ENCODE measurements around the gene TAS1R3.
"Not testable (repeated sequence)": the region's sequence is repeated elsewhere in the genome, so short reads cannot be mapped to it uniquely, and the experiment has no call there.

The TAS1R3 gene

GRCh38 chr1:1314678-1315335 lies 16.3 kb upstream of the TAS1R3 start:
- Histone ChIP-seq H2AFZ (ENCODE audit: low read depth, low read length) (no peak overlapping the region), H3K4me2 (ENCODE audit: low read length) (no peak overlapping the region), H3K9ac (ENCODE audit: low read length) (no peak overlapping the region), H3K27ac (ENCODE audit: low read length) (no peak overlapping the region), H3K4me3 (ENCODE audit: low read length) (no peak overlapping the region), H3K79me2 (ENCODE audit: low read length) (peaks cover 14% of the 10 kb centered on the region; the same call in 1 of the 2 replicates), H3K9me3 (ENCODE audit: insufficient read depth, low read length) (no peaks in the 10 kb centered on the region), H3K4me1 (ENCODE audit: low read length) (peaks cover under 1% of the 10 kb centered on the region; the same call in 1 of the 2 replicates), H4K20me1 (ENCODE audit: insufficient read depth, low read length) (0 out of 2 replicates have a peak, but pooled peaks cover 3% of the 10 kb centered on the region), H3K36me3 (replicated peaks; ENCODE audit: low read depth, low read length) (peaks cover 35% of the 10 kb centered on the region), H3K27me3 (ENCODE audit: low read depth, low read length) (no peaks in the 10 kb centered on the region)
- TF ChIP-seq EZH2phosphoT487 (IDR thresholded peaks at IDR 0.05; ENCODE audit: low read depth) (no peak), CTCF (IDR thresholded peaks at IDR 0.05; ENCODE audit: low read depth, low read length) (no peak)

GRCh38 chr1:1315435-1315954 lies 15.6 kb upstream of the TAS1R3 start:
- H3K36me3 ChIP-seq (replicated peaks; ENCODE audit: low read depth, low read length), result peaks cover 35% of the 10 kb centered on the region

GRCh38 chr1:1316199-1316598 lies 14.9 kb upstream of the TAS1R3 start:
- H3K4me2 ChIP-seq (ENCODE audit: low read length); H3K27me3 ChIP-seq (ENCODE audit: low read depth, low read length); H3K9me3 ChIP-seq (ENCODE audit: insufficient read depth, low read length); H3K9ac ChIP-seq (ENCODE audit: low read length); H3K4me3 ChIP-seq (ENCODE audit: low read length); H2AFZ ChIP-seq (ENCODE audit: low read depth, low read length); H3K27ac ChIP-seq (ENCODE audit: low read length); H3K4me1 ChIP-seq (ENCODE audit: low read length): not testable (repeated sequence)
- peaks cover 11% of the 10 kb centered on the region for H4K20me1 ChIP-seq (ENCODE audit: insufficient read depth, low read length)
- peaks cover 28% of the 10 kb centered on the region for H3K79me2 ChIP-seq (ENCODE audit: low read length)
- H3K36me3 ChIP-seq (replicated peaks; ENCODE audit: low read depth, low read length), result peaks cover 33% of the 10 kb centered on the region

More at GRCh38 chr1:1315435-1315954, 15.6 kb upstream of the TAS1R3 start:
- Histone ChIP-seq H4K20me1 (ENCODE audit: insufficient read depth, low read length) (peaks cover 6% of the 10 kb centered on the region; the same call in 1 of the 2 replicates), H3K27me3 (ENCODE audit: low read depth, low read length) (no peaks in the 10 kb centered on the region), H3K4me3 (ENCODE audit: low read length) (no peak overlapping the region), H3K79me2 (ENCODE audit: low read length) (peaks cover 21% of the 10 kb centered on the region), H3K9ac (ENCODE audit: low read length) (no peak overlapping the region), H3K4me2 (ENCODE audit: low read length) (no peak overlapping the region), H2AFZ (ENCODE audit: low read depth, low read length) (no peak overlapping the region), H3K9me3 (ENCODE audit: insufficient read depth, low read length) (no peaks in the 10 kb centered on the region), H3K27ac (ENCODE audit: low read length) (no peak overlapping the region), H3K4me1 (ENCODE audit: low read length) (no peaks in the 10 kb centered on the region)
- TF ChIP-seq EZH2phosphoT487 (IDR thresholded peaks at IDR 0.05; ENCODE audit: low read depth), result no peak
- no peak for TF ChIP-seq CTCF (IDR thresholded peaks at IDR 0.05; ENCODE audit: low read depth, low read length)

- no peak overlapping the region for H3K27ac ChIP-seq (ENCODE audit: low read length)
- H3K27me3 ChIP-seq (ENCODE audit: low read depth, low read length), result no peaks in the 10 kb centered on the region
- H3K4me1 ChIP-seq (ENCODE audit: low read length), result no peaks in the 10 kb centered on the region
- no peak overlapping the region for H3K9ac ChIP-seq (ENCODE audit: low read length)
- H3K9me3 ChIP-seq (ENCODE audit: insufficient read depth, low read length), result no peaks in the 10 kb centered on the region
- peaks cover 18% of the 10 kb centered on the region for H4K20me1 ChIP-seq (ENCODE audit: insufficient read depth, low read length)
- no peak overlapping the region for H2AFZ ChIP-seq (ENCODE audit: low read depth, low read length)
- peaks cover 28% of the 10 kb centered on the region for H3K36me3 ChIP-seq (replicated peaks; ENCODE audit: low read depth, low read length)
- no peak for TF ChIP-seq EZH2phosphoT487 (IDR thresholded peaks at IDR 0.05; ENCODE audit: low read depth)
- TF ChIP-seq CTCF (IDR thresholded peaks at IDR 0.05; ENCODE audit: low read depth, low read length), result no peak
- H3K4me2 ChIP-seq (ENCODE audit: low read length), result no peak overlapping the region
- H3K4me3 ChIP-seq (ENCODE audit: low read length), result no peak overlapping the region
- peaks cover 39% of the 10 kb centered on the region for H3K79me2 ChIP-seq (ENCODE audit: low read length)
Measured at GRCh38 chr1:1317420-1317819, 13.7 kb upstream of the TAS1R3 start.

Data from OCI-LY3 (cell line).